HG03521 (cell line): ENCODE data around the gene XYLT1.

Experiments used
- ATAC-seq: cut with Tn5 transposase; IDR thresholded peaks from one replicate; pipeline ENCODE4 v1.9.1; 2021; ENCODE audit warnings: mild to moderate bottlenecking, moderate library complexity; ENCODE audit not compliant: unreplicated experiment

The XYLT1 gene

DNA sequence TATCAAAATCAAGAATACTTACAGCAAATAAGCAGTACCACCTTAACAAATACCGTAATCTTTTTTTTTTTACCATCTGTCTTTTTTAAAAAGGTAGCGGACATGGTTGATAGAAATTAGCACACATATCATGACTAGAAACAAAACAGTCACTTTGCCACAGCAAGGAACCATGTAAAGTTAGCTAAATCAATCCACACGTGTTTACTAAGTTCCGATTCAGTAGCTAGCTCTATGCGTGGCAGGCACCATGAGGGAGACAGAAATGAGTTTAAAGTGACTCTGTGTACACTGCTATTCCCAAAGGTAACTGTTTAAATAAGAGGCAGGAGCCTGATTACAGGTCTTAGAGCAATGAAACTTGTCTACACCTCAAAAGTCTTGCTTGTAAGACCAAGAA is 108.6 kb downstream of the XYLT1 start:
- no peak for ATAC-seq

DNA sequence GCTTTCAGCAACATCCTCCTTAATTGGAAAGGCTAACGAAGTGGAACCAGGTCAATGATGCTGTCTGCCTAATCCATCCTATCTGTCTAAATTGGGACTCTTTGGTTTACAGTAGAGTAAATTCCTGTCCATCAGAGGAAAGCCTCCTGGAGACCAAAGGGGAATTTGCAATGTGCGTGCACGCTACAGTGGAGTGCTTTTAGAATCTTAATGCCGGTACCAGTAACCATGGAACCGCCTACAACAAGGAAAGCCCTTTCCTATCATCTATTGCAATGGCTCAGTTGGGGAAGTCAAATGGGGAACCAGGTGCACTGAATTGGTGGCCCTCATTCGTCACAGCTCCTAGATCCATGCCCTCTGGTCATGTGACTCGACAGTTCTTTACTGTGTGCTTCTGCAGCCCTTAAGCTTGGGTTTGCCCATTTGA is 110.1 kb downstream of the XYLT1 start:
- ATAC-seq: no peak

DNA sequence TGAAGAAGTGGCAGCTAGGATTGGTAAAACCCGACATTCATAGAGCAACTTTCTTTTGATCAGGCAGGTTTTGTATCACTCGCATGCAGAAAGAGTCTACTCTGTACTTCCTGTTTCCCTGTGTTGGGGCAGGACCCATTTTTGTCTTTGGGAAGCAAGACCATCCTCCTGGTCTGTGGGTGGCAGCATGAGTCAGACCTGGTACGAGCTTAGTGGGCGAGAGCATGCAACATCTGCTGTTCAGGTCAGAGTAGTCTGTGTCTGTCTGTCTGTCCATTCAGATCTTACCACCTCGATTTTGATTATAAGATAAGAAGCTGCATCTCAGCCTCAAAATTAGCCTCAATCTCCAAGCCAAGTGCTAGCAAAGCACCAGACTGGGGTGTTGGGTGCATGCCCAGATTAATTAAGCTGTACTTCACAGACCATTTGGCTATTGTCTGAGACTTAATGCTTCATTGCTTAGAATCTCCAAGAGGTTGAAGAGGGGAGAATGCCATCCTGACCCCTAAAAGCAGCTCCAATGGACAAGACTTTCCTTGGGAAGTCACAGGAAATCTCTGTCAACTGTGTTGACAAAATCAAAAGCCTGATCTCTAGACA is 110.9 kb downstream of the XYLT1 start:
- ATAC-seq: no peak

DNA sequence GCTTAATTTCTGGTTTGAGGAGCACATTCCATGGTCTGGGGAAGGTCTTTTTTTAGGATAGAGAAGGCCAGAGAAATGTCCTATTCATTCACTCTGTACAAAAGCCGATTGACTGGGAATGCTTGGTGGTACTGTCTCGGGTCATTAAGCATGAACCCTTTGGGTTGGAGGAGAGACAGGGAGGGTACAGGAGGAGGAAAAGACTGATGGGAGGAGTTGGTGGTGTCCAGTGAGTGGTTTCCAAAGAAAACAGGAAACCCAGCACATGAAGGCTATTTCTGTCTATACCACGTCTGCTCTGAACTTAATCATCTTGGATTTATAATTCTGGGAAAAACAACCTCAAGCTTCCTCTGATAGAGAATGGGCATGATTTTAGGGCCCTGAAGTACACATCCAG is 111.9 kb downstream of the XYLT1 start:
- no peak for ATAC-seq

DNA sequence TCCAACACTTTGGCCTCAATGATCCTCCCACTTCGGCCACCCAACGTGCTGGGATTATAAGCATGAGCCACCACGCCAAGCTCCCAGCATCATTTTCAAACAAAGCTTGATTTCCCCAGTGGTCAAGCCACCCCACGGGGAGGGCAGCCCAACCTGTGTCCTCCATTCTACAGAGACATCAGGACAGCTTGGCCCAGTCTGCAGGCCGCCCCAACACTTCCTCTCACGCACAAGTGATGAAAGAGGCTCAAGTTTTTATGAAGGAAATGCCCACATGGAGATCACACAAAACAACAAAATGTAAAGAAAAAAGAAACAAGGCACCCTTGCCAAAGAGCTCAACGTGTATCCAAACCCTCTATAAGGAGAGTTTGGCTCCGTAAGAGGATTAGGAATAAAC is 112.4 kb downstream of the XYLT1 start:
- ATAC-seq: no peak

DNA sequence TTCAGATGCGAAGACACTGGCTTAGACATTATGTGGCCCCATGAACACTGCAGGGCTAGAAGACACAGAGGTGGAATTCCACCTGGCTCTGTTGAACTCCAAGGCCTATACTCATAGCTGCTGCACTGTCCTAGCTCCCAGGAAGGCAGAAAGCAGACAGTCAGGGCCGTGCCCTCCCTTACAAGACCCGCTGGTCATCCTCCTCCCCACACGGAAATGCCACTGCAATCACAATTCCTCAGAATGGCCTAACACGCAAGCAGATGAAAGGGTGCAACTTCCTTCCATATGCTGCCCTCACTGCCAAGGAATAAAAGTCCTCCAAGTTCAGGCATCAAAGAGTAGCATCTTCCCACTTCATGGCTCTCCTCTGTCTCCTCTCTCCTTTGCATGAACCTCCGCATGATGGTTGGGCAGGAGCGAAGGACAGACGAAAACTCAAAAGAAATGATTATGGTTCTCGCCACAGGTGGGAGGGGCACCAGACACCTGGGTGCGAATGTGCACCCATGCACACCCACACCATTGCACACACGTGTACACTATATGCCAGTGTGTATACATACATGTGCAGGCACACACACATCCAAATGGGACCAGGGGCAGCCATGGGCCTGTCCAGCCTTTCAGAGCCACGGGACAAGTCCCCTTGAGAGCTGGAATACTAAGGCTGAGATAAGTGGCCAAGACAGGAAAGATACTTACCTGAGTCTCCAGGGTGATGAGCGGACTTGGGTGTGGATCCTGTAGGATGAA is 113.3 kb downstream of the XYLT1 start:
- no peak for ATAC-seq

DNA sequence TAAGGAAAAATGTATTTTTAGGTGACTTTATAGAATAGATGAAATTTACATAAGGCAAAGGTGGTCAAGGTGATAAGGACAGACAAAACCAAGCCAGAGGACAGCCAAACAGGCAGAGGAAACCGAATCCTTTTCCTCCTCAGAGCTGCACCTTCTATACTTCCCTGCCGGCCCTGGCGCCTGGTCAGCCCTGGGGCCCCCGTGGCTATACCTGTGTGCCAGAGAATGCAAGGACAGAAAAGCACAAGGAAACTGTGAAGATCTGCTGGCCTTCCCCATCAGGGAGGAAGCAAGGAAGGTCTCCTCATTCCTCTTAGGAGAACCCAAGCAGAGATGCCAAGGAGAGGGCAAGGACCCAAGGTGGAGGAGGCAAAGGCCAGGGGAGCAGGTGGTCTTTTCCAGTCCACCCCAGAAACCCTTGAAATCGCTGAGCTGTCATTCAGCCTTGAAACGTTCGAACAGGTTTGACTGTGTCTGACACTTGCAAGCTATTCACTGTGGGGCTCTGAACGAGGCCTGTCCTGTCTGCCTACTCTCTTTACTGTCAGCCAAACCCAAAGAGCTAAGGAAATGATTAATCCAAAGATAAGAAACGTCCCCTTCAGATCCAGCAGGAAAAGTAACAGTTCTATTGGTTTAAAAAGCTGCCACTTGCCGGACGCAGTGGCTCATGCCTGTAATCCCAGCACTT is 114.4 kb downstream of the XYLT1 start:
- no peak for ATAC-seq

DNA sequence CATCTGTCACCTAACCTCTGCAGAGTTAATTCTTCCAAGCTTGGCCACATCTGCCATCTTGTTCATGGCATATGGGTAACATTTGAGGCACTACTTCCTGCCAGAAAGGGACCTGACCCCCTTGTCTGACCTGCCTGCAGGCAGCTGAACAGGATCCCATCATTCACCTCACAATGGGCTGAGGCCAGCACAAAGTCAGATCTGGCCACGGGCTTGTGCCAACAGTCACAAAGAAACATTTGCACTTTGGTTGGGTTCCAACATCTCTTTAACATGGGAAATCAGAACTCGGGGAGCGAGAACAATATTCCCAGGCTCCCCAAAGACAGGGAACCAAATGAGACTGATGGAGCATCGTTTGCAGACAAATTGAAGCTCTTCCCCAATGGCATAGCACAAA is 116.1 kb downstream of the XYLT1 start:
- ATAC-seq: no peak

DNA sequence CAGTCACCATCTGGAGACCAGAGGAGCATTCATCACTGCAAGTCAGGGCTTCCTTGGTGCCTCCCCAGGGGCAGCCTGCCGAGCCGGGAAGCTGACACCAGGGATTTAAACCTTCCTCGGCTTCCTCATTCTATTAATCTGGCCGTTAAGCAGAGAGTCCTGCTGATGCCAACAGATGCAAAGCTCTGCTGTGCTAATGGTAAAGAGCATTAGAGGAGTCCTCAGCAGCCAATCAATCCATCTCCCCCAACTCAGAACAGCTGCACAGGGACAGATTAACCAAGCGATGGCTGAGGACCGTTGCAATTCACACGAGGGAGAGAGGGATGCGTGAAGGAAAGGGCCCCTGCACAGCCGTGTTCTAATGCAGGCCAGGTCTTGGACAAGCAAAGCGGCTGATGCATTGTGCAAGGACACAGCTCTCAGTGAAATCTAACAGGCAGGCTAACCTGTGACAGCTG is 116.6 kb downstream of the XYLT1 start:
- no peak for ATAC-seq

DNA sequence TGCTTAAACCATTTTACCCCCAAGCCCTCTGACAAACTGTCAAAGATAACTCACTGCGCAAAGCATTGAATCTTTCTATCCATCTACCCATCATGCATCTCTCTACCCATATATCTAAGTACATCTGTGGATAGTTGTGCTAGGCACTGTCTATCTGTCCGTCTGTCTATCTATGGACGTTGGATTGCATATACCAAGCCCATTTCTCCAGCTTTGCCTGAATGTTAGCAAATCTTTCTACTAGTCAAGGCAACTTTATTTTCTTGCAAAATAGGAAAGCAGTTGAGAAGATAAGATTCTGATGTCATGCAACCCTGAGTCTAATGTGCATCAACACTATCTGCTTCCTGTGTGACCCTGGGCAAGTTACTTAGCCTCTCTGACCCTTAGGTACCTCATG is 117.2 kb downstream of the XYLT1 start:
- no peak for ATAC-seq

DNA sequence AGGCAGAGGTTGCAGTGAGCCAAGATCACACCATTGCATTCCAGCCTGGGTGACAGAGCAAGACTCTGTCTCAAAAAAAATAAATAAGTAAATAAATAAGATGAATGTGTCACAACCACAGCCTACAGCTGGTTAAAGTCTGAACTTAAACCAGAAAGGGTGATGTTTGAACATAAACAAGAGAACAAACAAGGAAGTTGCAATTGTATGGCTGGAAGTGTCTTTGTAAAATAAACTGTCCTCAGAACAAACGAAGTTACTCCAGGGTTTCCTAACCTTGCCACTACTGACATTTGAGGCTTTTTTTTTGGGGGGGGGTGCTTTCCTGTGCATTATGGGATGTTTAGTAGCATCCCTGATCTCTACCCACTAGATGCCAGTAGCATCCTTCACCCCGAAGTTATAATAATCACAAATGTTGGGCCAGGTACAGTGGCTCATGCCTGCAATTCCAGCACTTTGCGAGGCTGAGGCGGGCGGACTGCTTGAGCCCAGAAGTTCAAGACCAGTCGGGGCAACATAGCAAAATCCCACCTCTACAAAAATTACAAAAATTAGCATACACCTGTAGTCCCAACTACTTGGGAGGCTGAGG is 119.2 kb downstream of the XYLT1 start:
- no peak for ATAC-seq

DNA sequence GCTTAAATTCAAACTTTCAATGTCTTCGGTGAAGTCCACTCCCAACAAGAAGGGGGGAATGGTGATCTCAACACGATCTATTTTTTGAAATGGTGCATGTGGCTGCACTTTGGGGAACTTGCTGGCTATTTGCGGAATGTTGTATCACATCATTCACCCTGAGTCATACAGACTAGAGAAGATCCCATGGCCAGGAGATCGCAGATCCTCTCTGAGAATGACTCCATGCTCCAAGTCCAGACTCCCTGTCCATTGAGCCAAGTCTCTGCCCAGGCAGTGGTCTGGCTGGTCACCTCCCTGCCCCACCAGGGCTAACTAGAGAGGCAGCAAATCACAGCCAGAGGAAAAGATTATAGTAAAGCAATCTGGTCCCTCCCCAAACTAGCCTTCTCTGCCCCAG is 120.6 kb downstream of the XYLT1 start:
- no peak for ATAC-seq

DNA sequence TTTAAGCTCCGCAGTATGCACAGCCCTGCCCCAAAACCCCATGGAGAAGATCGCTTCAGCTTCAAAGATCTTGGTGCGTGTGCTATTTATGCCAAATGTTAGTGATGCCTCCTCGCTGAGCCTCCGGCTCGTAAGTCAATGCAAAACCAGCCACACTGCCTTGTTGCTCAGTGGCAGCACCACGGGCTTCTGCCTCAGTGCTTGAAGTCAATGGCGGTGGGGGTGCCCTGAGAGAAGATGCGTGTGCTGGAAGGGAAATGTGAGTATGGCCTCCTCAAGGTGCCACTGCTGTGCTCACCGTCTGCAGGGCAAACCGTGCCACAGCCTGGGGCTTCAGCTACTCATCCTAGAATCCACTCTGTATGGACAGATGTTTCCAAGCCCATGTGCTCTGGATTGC is 121.9 kb downstream of the XYLT1 start:
- ATAC-seq: no peak

DNA sequence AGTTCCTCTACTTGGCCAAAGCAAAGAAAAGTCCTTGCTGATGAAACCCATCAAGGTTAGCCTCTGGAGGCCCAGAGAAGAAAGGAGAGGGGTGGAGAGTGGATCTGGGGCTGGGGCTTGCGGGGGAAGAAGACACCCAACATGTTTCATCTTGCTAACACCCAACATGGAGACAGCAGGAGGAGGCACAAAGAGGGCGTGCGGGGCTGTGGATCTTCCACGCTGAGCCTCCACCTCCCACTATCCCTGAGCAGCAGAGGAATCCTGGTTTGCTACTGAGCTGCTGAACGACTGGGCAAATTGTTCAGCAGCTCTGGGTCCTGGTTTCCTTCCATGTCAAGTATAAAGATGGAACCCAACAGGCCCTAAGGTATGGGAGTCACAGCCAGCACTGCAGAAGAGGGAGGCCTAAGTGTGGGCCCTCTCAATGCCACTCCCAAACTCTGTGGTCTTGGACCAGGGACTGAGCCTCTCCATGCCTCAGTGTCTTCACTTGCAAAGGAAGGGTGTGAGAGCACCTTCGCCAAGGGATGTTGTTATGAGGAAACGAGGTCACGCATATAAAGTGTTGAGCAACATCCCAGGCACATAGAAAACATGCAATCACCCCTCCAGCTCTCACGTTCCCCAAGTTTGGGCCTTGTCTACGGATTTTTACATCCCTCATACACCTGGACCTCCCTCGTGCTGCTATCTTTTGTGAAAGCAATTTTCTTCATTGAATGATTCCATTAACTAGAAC is 122.5 kb downstream of the XYLT1 start:
- no peak for ATAC-seq

DNA sequence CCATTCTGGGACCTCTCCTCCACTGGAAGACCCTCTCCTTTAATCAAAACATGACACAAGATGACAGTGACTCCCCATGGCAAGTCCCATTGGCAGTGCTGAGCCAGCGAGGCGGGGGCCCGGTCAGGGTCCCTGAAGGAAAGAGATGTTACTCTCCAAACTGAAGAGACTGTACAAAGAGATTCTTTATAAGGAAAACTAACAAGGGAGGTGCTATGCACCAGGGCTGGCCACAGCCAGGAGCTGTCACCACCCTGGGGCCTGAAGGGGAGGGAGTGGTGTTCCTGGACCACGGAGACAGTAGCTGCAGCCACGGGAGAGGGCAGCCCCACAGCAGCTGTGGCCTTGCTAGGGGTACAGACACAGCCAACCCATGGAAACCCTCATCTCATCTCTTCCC is 123.1 kb downstream of the XYLT1 start:
- no peak for ATAC-seq

DNA sequence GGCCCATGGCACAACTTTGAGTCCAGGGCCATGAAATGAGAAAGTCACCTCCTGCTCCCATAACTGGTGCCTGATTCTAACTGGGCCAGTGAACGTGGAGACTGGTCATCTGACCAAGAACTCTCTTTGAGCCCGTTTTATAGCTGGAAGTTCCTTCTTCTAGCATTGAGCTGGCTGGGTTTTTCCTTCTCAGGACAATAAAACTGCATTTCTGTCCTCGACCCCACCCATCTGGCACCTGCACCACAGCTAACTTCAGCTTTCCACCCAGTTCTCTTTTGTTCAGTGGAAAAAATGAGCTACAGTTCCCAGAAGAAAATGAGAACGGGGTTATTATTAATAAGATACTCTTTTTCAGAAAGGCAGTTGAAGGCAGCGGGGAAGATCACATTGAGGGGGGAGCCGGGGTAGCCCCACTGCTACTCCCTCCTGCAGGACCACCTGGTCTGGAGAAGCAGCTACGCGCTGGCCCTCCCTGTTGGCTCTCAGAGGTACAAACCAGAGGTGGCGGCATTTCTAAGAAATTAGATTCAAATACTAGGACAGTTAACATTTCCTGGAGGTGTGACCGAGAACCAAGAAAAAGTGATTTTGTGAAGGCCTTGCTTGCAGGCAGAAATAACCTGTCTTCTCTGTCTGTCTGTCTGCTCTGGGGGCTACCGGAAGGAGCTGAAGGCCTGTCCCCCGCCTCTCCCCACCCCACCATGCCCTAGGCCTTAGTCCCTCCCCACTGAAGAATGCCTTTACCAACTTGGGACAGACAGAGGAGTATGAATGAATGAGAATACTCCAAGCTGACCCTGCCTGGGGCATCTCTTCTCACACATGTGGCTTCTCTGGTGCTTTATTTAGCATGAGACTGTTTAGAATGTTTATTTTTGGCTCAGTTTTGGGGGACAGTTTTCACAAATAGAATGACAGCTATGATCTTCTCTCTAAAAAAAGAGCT is 123.9 kb downstream of the XYLT1 start:
- no peak for ATAC-seq

DNA sequence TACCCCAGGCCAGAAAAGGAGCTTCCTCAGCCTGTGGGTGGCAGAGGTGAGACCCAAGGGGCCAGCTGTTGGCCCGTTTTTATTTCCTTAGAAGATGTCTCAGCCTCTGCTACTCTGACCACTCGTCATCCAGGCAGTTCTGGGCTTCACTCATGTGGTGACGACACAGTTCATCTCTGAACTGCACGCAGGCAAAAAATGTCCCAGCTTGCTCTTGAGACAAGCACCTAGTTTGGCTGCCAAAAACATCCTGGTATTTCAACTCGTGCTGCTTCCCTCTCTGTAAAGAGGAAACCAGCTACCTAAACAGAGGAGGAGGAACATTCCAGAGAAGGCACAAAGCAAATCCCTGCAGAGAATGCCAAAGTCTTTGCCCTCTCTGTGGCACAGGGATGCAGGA is 125.7 kb downstream of the XYLT1 start:
- no peak for ATAC-seq

DNA sequence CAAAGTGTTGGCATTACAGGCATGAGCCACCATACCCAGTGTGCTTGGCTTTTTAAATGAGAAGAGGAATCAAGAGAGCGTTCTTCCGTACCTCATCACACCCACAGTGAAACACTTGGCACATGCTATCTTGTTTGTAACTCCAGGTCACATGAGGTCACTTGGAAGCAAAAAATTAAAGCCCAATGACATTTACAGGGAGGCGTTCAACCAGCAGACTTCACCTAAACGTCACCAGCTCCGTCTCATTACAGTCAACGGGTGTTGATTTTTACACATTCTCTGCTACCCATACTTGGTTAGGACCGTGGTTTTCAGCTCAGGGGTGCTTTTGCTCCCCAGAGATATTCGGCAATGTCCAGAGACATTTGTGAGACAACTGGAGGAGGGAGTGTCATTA is 127.0 kb downstream of the XYLT1 start:
- ATAC-seq: no peak

DNA sequence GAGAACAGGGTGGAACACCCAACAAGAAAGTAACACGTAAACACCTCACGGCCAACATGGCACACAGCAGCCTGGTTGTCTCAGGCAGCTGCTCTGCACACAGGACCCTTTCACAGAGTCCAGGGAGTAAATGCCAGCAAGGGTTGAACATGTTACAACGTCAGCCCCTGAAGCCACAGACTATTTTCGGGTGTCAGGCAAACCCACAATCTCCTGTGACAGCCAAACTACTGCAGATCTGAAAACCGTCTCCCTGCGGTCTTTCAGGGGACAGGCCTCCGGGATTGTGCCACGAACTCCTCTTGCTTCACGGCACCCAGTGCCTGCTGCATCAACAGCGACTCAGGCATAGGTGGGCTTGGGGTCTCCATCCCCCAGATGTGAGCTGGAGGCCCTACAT is 127.7 kb downstream of the XYLT1 start:
- peak; percentile 54 for ATAC-seq

DNA sequence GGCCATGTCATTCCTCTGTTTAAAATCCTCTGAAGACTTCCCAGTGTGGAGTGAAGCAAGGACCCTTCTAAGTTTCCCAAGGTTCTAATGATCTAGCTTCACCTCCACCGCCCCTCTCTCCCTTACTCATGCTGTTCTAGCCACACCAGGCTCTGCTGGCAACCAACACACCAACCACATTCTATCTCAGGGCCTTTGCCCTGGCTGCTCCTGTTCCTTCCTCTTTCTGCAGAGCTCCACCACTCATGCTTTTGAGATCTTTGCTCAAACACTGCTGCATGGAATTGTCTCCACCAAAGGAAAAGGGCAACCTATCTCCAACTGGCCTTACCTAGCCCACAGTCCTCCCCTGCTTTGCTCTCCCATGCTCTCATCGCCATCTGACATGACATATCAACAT is 128.7 kb downstream of the XYLT1 start:
- no peak for ATAC-seq
